Renal pelvis (tissue), 4 donors: ENCODE measurements around the gene CARD11. TPM values are rescaled to one million over a fixed set of nuclear protein-coding genes. Genes with fewer than 3 reads are reported as not detected.
A peak's percentile ranks its signal among the peaks of the same experiment; 100 is the strongest.

ENCODE experiments used
- DNase-seq: peaks from one replicate; pipeline ENCODE4 v3.0.0-alpha.2; 2013
- polyA plus RNA-seq, 3 donors: library from polyadenylated mRNA; unstranded; fragments of 120-200 nt; gene quantifications; one replicate each; pipeline ENCODE4 v1.2.1, GENCODE V29; 2013; ENCODE audit not compliant: insufficient read length in 3 of 3

CARD11 gene
- polyA plus RNA-seq, 3 donors: 1.6 to 2.2 (median 1.9) TPM

GRCh38 chr7:2905500-2905899 is 138.2 kb downstream of the CARD11 start:
- DNase-seq: no peak

GRCh38 chr7:2905027-2905426 is 138.6 kb downstream of the CARD11 start:
- no peak for DNase-seq

GRCh38 chr7:2904202-2904601 is 139.5 kb downstream of the CARD11 start:
- no peak for DNase-seq

GRCh38 chr7:2903682-2904162 is 139.9 kb downstream of the CARD11 start:
- DNase-seq: no peak

GRCh38 chr7:2897023-2897422 is 146.6 kb downstream of the CARD11 start:
- DNase-seq: no peak

GRCh38 chr7:2896131-2896530 is 147.5 kb downstream of the CARD11 start:
- DNase-seq: no peak

- DNase-seq: no peak
Observed at GRCh38 chr7:2894118-2894940, 149.3 kb downstream of the CARD11 start.

GRCh38 chr7:2893411-2893861 is 150.2 kb downstream of the CARD11 start:
- DNase-seq: no peak

GRCh38 chr7:2892549-2892948 is 151.1 kb downstream of the CARD11 start:
- no peak for DNase-seq

GRCh38 chr7:2887816-2888215 is 155.9 kb downstream of the CARD11 start:
- DNase-seq: no peak

GRCh38 chr7:2886900-2887299 is 156.8 kb downstream of the CARD11 start:
- peak; percentile 80 for DNase-seq

GRCh38 chr7:2886391-2886790 is 157.3 kb downstream of the CARD11 start:
- DNase-seq: no peak

- DNase-seq: no peak
Observed at GRCh38 chr7:2884161-2884560, 159.5 kb downstream of the CARD11 start.

GRCh38 chr7:2883101-2883500 is 160.6 kb downstream of the CARD11 start:
- no peak for DNase-seq

GRCh38 chr7:2882111-2882510 is 161.6 kb downstream of the CARD11 start:
- DNase-seq: no peak

- no peak for DNase-seq
Observed at GRCh38 chr7:2880874-2881533, 162.7 kb downstream of the CARD11 start.

GRCh38 chr7:2880051-2880450 is 163.6 kb downstream of the CARD11 start:
- DNase-seq: no peak

GRCh38 chr7:2879354-2879753 is 164.3 kb downstream of the CARD11 start:
- DNase-seq: no peak

- DNase-seq: no peak
Observed at GRCh38 chr7:2878306-2878705, 165.4 kb downstream of the CARD11 start.

- DNase-seq: no peak
Observed at GRCh38 chr7:2876031-2876731, 167.5 kb downstream of the CARD11 start.

GRCh38 chr7:2873686-2874551 is 169.7 kb downstream of the CARD11 start:
- DNase-seq: no peak

- no peak for DNase-seq
Observed at GRCh38 chr7:2873146-2873545, 170.5 kb downstream of the CARD11 start.
